Esophagus squamous epithelium (tissue), 4 donors: Measurements from ENCODE around the gene PPP1R8.

Experiments
- CTCF ChIP-seq, 6 experiments: fragments of 450-650 bp in 4 of 6; fragments of 200-600 bp in 2 of 6; sonication (generic) in 2 of 6; IDR thresholded peaks; one replicate each; pipeline ENCODE4 v1.5.1; 2016 to 2019; ENCODE audit warnings: antibody characterized with exemption in 6 of 6, mild to moderate bottlenecking in 4 of 6, moderate library complexity in 4 of 6
- POLR2A ChIP-seq, 4 donors: fragments of 450-650 bp; IDR thresholded peaks; one replicate each; pipeline ENCODE4 v1.6.1; 2017; ENCODE audit warnings: antibody characterized with exemption in 4 of 4, mild to moderate bottlenecking in 4 of 4, moderate library complexity in 3 of 4

- no peak for TF ChIP-seq POLR2A (IDR thresholded peaks at IDR 0.05)
- TF ChIP-seq CTCF (IDR thresholded peaks at IDR 0.05): no peak
Observed at GRCh38 chr1:27864264-27864895, 33.8 kb downstream of the PPP1R8 start.
